ENCODE measurements around the gene MRPS9.

MRPS9 gene

GRCh38 chr2:105037572-105038382 is at the start of gene MRPS9:
Gene MRPS9 (plus strand): TSS chr2:105038069. CDS start chr2:105038093, 24 bp downstream.
- H3K9ac ChIP-seq (ENCODE audit: low read length in 5 of 5), result peak within 1 kb of the TSS; percentile 70 to 99 (median 92)
- no peaks in the 10 kb centered on the region for H3K9me3 ChIP-seq (ENCODE audit: control insufficient read depth in 5 of 5, low read length in 5 of 5)
- H3K4me1 ChIP-seq (ENCODE audit: control insufficient read depth in 5 of 5, insufficient read depth in 5 of 5, low read length in 5 of 5), result peaks cover 0 to 16% (median 15%) of the 10 kb centered on the region in 5 donors
- peak within 1 kb of the TSS; percentile 87 for H3K27ac ChIP-seq (ENCODE audit: low read depth, low read length)
- peak within 1 kb of the TSS; percentile 87 to 100 (median 97) for H3K4me3 ChIP-seq (ENCODE audit: low read depth in 1 of 5, low read length in 5 of 5)
- H3K36me3 ChIP-seq (ENCODE audit: control insufficient read depth in 5 of 5, insufficient read depth in 5 of 5, low read length in 5 of 5), result peaks cover 0 to 4% (median 0%) of the 10 kb centered on the region in 5 donors
- H3K27me3 ChIP-seq (ENCODE audit: control insufficient read depth in 5 of 5, insufficient read depth in 4 of 5, low read length in 5 of 5), result no peaks in the 10 kb centered on the region

DNA sequence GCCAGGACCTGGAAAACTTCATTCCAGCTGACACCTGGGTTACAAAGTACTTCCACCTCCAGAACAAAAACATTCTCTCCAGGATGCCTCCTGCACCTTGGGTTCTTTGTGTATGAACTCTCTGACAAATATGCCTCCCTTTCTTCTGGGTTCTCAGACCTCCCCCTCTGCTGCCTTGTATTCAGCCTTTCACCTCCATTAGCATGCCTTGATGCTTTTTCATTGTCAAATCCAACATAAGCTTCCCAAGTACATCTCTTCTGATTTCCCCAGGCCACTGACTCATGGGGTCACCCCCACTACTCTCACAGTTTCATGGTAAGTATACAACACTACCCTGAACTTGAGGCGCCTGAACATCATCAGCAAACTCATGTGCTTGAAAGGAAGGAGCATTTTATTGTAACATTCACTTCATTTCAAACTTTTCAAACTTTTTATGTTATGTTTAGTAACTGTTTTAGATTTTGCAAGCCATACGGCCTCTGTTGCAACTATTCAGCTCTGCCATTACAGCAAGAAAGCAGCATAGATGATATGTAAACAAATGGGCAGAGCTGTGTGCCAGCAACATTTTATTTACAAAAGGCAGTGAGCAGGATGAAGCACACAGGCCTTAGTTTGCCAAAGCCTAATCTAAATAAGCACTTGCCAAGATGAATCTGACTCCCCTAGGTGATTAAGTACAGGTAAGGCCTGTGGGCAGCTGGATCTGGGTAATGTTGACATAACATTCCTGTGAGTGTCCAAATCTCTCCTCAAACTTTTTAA is 32.5 kb upstream of the MRPS9 start:
- no peaks in the 10 kb centered on the region for H3K27me3 ChIP-seq (ENCODE audit: control insufficient read depth in 5 of 5, insufficient read depth in 4 of 5, low read length in 5 of 5)
- H3K36me3 ChIP-seq (ENCODE audit: control insufficient read depth in 5 of 5, insufficient read depth in 5 of 5, low read length in 5 of 5), result no peaks in the 10 kb centered on the region
- no peaks in the 10 kb centered on the region for H3K4me1 ChIP-seq (ENCODE audit: control insufficient read depth in 5 of 5, insufficient read depth in 5 of 5, low read length in 5 of 5)
- no peak overlapping the region for H3K9ac ChIP-seq (ENCODE audit: low read length in 5 of 5)
- no peak overlapping the region for H3K27ac ChIP-seq (ENCODE audit: low read depth, low read length)
- no peak overlapping the region for H3K4me3 ChIP-seq (ENCODE audit: low read depth in 1 of 5, low read length in 5 of 5)
- peaks cover 5 to 25% (median 13%) of the 10 kb centered on the region in 5 donors for H3K9me3 ChIP-seq (ENCODE audit: control insufficient read depth in 5 of 5, low read length in 5 of 5)

DNA sequence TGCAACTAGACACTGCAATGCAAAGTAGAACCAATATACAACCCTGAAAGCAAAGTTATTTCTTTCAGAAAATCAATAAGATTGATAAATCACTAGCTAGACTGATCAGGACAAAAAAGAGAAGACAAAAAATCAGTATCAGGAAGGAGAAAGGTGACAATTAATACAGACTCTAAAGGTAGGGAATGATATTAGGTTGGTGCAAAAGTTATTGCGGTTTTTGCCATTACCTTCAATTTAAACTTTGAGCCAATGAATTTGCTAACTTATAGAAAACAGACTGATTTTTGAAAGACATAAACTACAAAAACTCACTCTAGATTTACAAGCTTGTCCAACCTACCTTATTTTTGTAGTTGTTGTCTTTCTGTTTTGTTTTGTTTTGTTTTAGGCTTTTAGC is 30.5 kb upstream of the MRPS9 start:
- H3K4me3 ChIP-seq (ENCODE audit: low read depth in 1 of 5, low read length in 5 of 5), result no peak overlapping the region
- no peaks in the 10 kb centered on the region for H3K36me3 ChIP-seq (ENCODE audit: control insufficient read depth in 5 of 5, insufficient read depth in 5 of 5, low read length in 5 of 5)
- H3K4me1 ChIP-seq (ENCODE audit: control insufficient read depth in 5 of 5, insufficient read depth in 5 of 5, low read length in 5 of 5), result no peaks in the 10 kb centered on the region
- H3K27ac ChIP-seq (ENCODE audit: low read depth, low read length), result no peak overlapping the region
- no peak overlapping the region for H3K9ac ChIP-seq (ENCODE audit: low read length in 5 of 5)
- H3K9me3 ChIP-seq (ENCODE audit: control insufficient read depth in 5 of 5, low read length in 5 of 5), result peaks cover 0 to 23% (median 7%) of the 10 kb centered on the region in 5 donors
- H3K27me3 ChIP-seq (ENCODE audit: control insufficient read depth in 5 of 5, insufficient read depth in 4 of 5, low read length in 5 of 5), result no peaks in the 10 kb centered on the region

GRCh38 chr2:105032476-105032875 is 5.4 kb upstream of the MRPS9 start:
- no peaks in the 10 kb centered on the region for H3K27me3 ChIP-seq (ENCODE audit: control insufficient read depth in 5 of 5, insufficient read depth in 4 of 5, low read length in 5 of 5)
- peaks cover 0 to 4% (median 0%) of the 10 kb centered on the region in 5 donors for H3K9me3 ChIP-seq (ENCODE audit: control insufficient read depth in 5 of 5, low read length in 5 of 5)
- peaks cover 0 to 6% (median 5%) of the 10 kb centered on the region in 5 donors for H3K4me1 ChIP-seq (ENCODE audit: control insufficient read depth in 5 of 5, insufficient read depth in 5 of 5, low read length in 5 of 5)
- H3K4me3 ChIP-seq (ENCODE audit: low read depth in 1 of 5, low read length in 5 of 5), result no peak overlapping the region
- no peak overlapping the region for H3K27ac ChIP-seq (ENCODE audit: low read depth, low read length)
- H3K9ac ChIP-seq (ENCODE audit: low read length in 5 of 5), result no peak overlapping the region
- H3K36me3 ChIP-seq (ENCODE audit: control insufficient read depth in 5 of 5, insufficient read depth in 5 of 5, low read length in 5 of 5), result no peaks in the 10 kb centered on the region

DNA sequence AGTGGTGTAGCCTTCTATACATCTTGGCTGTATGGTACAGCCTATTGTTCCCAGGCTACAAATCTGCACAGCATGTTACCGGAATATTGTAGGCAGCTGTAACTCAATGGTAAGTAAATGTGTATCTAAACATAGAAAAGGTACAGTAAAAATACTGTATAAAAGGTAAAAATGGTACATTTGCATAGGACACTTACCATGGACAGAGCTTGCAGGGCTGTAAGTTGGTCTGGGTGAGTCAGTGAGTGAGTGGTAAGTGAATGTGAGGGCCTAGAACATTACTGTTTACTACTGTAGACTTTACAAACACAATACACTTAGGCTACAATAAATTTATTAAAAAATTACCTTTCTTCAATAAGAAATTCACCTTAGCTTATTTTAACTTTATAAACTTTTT is 3.7 kb upstream of the MRPS9 start:
- H3K27ac ChIP-seq (ENCODE audit: low read depth, low read length), result no peak overlapping the region
- no peak overlapping the region for H3K4me3 ChIP-seq (ENCODE audit: low read depth in 1 of 5, low read length in 5 of 5)
- H3K9me3 ChIP-seq (ENCODE audit: control insufficient read depth in 5 of 5, low read length in 5 of 5), result peaks cover 0 to 4% (median 0%) of the 10 kb centered on the region in 5 donors
- H3K9ac ChIP-seq (ENCODE audit: low read length in 5 of 5), result no peak overlapping the region
- no peaks in the 10 kb centered on the region for H3K27me3 ChIP-seq (ENCODE audit: control insufficient read depth in 5 of 5, insufficient read depth in 4 of 5, low read length in 5 of 5)
- peaks cover 0 to 16% (median 15%) of the 10 kb centered on the region in 5 donors for H3K4me1 ChIP-seq (ENCODE audit: control insufficient read depth in 5 of 5, insufficient read depth in 5 of 5, low read length in 5 of 5)
- no peaks in the 10 kb centered on the region for H3K36me3 ChIP-seq (ENCODE audit: control insufficient read depth in 5 of 5, insufficient read depth in 5 of 5, low read length in 5 of 5)

DNA sequence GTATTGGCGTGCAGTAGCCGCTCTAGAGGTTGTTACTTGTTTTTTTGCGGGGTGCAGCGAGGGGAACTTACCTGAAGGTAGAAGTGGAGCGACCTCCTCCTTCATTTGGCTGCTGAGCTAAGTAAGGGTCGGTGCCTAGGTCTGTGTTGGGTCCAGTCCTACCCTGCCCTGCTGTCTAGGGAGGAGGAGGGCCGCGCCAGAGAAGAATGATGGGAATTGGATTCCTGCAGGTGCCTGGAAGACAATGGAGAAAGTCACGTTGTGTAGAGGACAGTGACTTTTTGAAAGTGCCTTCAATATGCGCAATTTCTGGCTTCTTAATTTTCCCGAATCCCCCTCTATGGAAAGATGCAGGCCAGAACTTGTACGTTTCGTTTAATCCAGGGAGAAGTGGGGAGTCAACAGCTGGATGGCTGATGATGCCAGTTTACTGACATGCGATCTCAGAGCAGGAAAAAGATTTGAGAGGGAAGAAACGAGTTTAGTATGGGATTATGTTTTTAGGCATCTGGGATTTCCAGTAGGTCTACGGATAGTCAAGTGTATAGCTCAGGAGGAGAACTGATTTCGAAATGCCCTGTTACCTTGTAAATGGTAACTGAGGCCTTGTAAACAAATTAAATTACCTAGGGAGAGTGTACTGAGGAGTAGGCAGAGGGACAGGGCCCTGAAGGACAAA is 653 bp downstream of the MRPS9 start:
- Histone ChIP-seq H3K27ac (ENCODE audit: low read depth, low read length) (peak overlapping the region; percentile 87), H3K36me3 (ENCODE audit: control insufficient read depth in 5 of 5, insufficient read depth in 5 of 5, low read length in 5 of 5) (peaks cover 0 to 4% (median 0%) of the 10 kb centered on the region in 5 donors), H3K27me3 (ENCODE audit: control insufficient read depth in 5 of 5, insufficient read depth in 4 of 5, low read length in 5 of 5) (no peaks in the 10 kb centered on the region), H3K4me3 (ENCODE audit: low read depth in 1 of 5, low read length in 5 of 5) (peak overlapping the region; percentile 87 to 100 (median 97)), H3K4me1 (ENCODE audit: control insufficient read depth in 5 of 5, insufficient read depth in 5 of 5, low read length in 5 of 5) (peaks cover 0 to 16% (median 15%) of the 10 kb centered on the region in 5 donors), H3K9ac (ENCODE audit: low read length in 5 of 5) (peak overlapping the region; percentile 70 to 99 (median 92)), H3K9me3 (ENCODE audit: control insufficient read depth in 5 of 5, low read length in 5 of 5) (no peaks in the 10 kb centered on the region)

DNA sequence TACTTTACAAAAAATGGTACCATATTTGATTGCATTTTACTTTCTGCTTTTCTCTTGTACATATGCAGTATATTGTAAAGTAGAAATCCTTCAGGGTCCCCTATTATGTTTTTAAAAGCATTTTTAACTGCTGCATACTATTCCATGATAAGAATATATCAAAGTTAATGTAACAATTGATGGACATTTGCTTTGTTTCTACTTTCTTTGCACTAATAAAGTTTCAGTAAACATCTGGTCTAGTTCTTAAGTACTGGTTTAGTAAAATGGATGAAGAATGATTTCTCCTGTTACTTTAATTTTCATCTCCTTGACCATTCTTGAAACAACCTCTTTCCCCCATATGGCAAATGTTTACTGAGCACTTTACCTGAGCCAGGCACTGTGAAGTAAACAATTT is 1.7 kb downstream of the MRPS9 start:
- H3K9ac ChIP-seq (ENCODE audit: low read length in 5 of 5), result no peak overlapping the region
- no peak overlapping the region for H3K4me3 ChIP-seq (ENCODE audit: low read depth in 1 of 5, low read length in 5 of 5)
- H3K27me3 ChIP-seq (ENCODE audit: control insufficient read depth in 5 of 5, insufficient read depth in 4 of 5, low read length in 5 of 5), result no peaks in the 10 kb centered on the region
- peaks cover 0 to 16% (median 15%) of the 10 kb centered on the region in 5 donors for H3K4me1 ChIP-seq (ENCODE audit: control insufficient read depth in 5 of 5, insufficient read depth in 5 of 5, low read length in 5 of 5)
- H3K9me3 ChIP-seq (ENCODE audit: control insufficient read depth in 5 of 5, low read length in 5 of 5), result no peaks in the 10 kb centered on the region
- peaks cover 0 to 4% (median 0%) of the 10 kb centered on the region in 5 donors for H3K36me3 ChIP-seq (ENCODE audit: control insufficient read depth in 5 of 5, insufficient read depth in 5 of 5, low read length in 5 of 5)
- no peak overlapping the region for H3K27ac ChIP-seq (ENCODE audit: low read depth, low read length)

- Histone ChIP-seq H3K4me3 (ENCODE audit: low read depth in 1 of 5, low read length in 5 of 5) (no peak overlapping the region), H3K27ac (ENCODE audit: low read depth, low read length) (no peak overlapping the region), H3K9ac (ENCODE audit: low read length in 5 of 5) (no peak overlapping the region), H3K36me3 (ENCODE audit: control insufficient read depth in 5 of 5, insufficient read depth in 5 of 5, low read length in 5 of 5) (peaks cover 0 to 7% (median 3%) of the 10 kb centered on the region in 5 donors), H3K9me3 (ENCODE audit: control insufficient read depth in 5 of 5, low read length in 5 of 5) (no peaks in the 10 kb centered on the region), H3K27me3 (ENCODE audit: control insufficient read depth in 5 of 5, insufficient read depth in 4 of 5, low read length in 5 of 5) (no peaks in the 10 kb centered on the region), H3K4me1 (ENCODE audit: control insufficient read depth in 5 of 5, insufficient read depth in 5 of 5, low read length in 5 of 5) (peaks cover 0 to 14% (median 13%) of the 10 kb centered on the region in 5 donors)
These were observed 4.3 kb downstream of the MRPS9 start for GRCh38 chr2:105042189-105042588.

DNA sequence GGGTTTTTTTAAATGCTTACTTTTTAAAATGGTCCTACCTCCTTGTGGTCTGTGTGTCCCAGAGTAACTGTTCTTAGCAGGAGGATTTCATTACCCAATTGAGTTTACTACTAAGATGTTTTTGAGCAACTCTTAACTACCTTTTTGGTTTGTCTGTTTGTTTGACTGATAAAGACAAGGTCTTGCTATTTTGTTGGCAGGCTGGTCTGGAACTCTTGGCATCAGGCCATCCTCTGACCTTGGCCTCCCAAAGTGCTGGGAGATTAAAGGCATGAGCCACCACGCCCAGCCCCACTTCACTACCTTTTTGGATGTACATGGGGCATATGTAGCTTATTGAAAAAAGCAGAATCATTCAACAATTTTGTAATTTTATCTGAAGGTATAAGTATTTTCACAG is 14.9 kb downstream of the MRPS9 start:
- no peak overlapping the region for H3K4me3 ChIP-seq (ENCODE audit: low read depth in 1 of 5, low read length in 5 of 5)
- peaks cover 0 to 3% (median 0%) of the 10 kb centered on the region in 5 donors for H3K9me3 ChIP-seq (ENCODE audit: control insufficient read depth in 5 of 5, low read length in 5 of 5)
- H3K27me3 ChIP-seq (ENCODE audit: control insufficient read depth in 5 of 5, insufficient read depth in 4 of 5, low read length in 5 of 5), result no peaks in the 10 kb centered on the region
- no peak overlapping the region for H3K27ac ChIP-seq (ENCODE audit: low read depth, low read length)
- H3K9ac ChIP-seq (ENCODE audit: low read length in 5 of 5), result no peak overlapping the region
- no peaks in the 10 kb centered on the region for H3K4me1 ChIP-seq (ENCODE audit: control insufficient read depth in 5 of 5, insufficient read depth in 5 of 5, low read length in 5 of 5)
- H3K36me3 ChIP-seq (ENCODE audit: control insufficient read depth in 5 of 5, insufficient read depth in 5 of 5, low read length in 5 of 5), result peaks cover 0 to 20% (median 6%) of the 10 kb centered on the region in 5 donors
